ENCODE measurements around the gene ACOXL.
"Not testable (repeated sequence)": the region's sequence is repeated elsewhere in the genome, so short reads cannot be mapped to it uniquely, and the experiment has no call there.

The ACOXL gene

DNA sequence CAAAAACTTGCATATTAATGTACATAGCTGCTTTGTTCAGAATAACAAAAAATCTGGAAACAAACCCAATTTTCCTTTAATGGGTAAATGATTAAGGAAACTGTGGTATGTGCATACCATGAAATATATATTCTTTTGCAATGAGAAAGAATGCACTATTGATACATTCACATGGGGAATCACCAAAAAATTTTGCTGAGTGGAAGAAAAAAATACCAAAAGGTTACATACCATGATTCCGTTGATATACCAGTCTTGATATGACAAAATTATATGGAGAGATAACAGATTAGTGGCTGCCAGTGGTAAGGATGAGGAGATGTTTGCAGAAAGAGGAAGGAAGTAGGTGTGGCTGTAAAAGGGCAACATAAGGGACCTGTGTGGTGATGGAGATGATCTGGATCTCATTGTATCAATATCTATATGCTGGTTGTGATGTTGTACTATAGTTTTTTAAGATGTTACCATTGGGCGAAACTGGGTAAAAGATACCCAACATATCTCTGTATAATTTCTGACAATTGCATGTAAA, 333.8 kb downstream of the ACOXL start:
- no peak for DNase-seq (ENCODE audit: low read depth)

DNA sequence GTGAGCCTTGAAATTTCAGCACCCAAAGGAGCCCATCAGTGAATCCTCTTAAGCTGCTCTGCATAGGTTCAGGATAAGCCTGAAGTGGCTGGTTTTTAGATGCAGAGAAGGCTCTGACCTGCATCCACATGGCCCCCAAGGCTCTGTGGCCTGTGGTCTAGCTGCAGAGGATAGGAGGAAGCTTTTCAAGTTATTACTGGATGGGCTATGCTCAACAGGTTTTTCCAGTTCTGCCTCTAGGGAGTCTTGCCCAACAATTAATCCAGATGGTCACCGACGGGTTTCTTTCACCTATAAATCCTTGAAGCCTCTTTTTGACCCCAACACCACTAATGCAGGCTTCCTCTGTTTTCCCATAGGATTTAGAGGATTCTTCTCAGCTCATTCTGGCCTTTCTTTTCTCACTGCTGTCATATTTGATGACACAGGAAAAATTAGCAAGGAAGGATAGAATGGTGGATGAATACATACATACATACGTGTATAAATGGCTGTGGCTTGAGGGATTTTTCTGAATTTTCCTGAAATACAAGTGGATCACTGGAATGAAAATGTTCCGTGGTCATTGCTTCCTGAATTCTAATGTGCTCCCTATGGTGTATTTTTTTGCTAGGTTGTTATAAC, 336.2 kb downstream of the ACOXL start:
- DNase-seq (ENCODE audit: low read depth) = no peak

DNA sequence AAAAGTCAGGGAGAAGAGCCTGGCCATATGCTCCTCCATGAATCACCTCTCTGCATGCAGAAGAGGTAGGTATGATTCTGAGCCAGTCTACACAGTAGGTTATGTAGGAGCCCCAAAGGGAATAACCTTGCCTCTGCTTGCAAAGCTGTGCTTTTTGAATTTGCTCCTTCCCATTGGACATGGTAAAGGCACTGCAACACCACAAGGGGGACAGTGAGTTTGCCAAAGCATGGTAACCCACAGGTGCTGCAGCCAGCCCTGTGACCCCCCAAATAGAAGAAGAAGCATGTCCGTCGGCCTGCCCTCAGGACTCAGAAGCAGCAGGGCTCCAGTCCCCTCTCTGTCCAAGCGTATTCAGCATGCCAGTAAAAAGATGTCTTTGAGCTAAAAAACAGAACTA, 337.3 kb downstream of the ACOXL start:
- DNase-seq (ENCODE audit: low read depth) = no peak

DNA sequence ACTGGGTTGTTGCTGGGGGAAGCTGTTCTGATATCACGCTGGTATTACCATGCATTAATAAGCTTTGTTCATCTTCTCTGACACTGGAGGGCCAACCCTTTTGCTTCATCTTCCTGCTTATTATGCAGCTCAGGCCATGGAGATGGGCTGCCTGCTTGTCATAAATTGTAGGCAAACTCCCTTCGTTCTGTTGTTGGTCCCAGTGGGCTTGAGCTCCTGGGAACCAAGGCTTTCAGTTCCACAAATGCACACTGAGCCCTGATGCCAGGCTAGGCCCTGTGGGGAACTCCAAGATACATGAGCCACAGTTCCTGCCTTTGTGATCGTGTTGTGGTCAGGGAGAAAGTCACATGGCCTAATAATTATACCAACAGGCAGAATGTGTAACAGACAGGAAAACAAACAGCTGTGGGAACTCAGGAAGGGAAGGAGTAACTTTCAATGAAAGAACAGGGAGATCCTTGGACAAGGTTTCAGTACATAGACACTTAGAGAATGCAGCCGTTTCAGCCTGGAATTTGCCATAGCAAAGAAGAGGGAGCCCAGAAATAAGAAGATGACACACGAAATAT, 339.3 kb downstream of the ACOXL start:
- DNase-seq (ENCODE audit: low read depth) = no peak

DNA sequence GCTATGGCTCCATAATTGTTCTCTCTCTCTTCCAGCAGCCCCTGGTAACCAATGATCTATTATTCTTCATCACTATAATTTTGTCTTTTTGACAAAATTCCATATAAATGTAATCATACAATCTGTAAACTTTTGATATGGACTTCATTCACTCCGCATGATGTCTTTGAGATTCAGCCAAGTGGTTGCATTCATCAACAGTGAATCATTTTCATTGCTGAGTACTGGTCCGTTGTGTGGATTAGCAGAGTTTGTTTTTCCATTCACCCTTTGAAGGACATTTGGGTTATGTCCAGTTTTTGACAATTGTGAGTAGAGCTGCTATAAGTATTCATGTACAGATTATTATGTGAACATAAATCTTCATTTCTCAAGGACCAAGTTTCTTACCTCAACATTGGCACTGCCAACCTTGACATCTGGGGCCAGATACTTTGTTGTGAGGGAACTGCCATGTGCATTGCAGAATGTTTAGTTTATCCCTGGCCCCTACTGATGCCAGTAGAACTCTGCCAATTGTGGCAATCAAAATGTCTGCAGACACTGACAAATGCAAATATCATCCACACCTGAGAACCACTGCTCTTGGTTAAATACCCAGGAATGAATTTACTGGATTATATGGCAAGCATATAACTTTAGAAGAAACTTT, 340.0 kb downstream of the ACOXL start:
- no peak for DNase-seq (ENCODE audit: low read depth)

DNA sequence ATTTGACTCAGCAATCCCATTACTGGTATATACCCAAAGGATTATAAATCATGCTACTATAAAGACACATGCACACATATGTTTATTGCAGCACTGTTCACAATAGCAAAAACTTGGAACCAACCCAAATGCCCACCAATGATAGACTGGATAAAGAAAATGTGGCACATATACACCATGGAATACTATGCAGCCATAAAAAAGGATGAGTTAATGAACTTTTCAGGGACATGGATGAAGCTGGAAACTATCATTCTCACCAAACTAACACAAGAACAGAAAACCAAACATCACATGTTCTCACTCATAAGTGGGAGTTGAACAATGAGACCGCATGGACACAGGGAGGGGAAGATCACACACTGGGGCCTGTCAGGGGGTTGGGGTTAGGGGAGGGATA, 350.3 kb downstream of the ACOXL start:
- not testable (repeated sequence) for DNase-seq (ENCODE audit: low read depth)

DNA sequence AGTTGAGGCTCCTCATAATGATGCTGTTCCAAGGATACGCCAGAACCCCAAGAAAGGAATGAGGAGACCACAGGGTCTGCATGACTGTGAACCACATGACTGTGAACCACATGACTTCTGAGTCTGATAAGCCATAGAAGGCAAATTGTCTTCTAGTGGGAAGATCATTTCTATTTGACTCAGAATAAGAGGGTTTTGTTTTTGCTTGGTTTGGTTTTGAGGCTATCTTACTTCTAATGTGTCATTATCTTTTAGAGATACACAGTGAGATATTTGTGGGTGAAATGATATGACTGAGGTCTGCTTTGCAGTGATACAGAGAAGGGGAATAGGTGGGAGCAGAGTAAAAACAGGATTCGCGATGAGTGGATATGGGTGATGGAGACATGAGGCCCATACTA, 359.4 kb downstream of the ACOXL start:
- DNase-seq (ENCODE audit: low read depth) = no peak

DNA sequence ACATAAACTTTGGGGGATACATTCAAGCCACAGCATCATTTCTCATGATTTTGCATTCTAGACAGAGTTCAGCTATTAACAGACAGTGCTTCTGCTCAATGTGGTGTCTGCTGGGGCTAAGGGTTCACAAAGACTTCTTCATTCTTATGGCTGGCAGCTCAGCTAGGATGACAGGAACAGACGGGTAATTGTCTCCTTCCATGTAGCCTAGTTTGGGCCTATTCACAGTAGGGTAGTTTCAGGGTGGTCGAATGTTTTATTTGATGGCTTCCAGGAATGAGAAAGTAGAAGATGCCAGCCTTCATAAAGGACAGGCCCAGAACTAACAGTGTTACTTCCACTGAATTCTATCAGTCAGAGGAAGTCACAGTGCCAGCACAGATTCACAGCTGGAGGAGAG, 362.3 kb downstream of the ACOXL start:
- DNase-seq (ENCODE audit: low read depth) = no peak

DNA sequence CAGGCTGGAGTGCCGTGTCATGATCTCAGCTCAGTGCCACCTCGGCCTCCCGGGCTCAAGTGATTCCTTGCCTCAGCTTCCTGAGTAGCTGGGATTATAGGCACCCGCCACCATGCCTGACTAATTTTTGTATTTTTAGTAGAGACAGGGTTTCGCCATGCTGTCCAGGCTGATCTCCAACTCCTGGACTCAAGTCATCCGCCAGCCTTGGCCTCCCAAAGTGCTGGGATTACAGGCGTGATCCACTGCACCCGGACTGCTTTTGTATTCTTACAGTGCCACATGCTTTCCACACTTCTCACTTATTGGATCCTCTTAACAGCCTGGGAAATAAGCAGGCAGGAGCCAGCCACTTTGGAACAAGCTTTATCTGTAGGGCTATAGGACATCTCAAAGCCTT, 363.1 kb downstream of the ACOXL start:
- no peak for DNase-seq (ENCODE audit: low read depth)

DNA sequence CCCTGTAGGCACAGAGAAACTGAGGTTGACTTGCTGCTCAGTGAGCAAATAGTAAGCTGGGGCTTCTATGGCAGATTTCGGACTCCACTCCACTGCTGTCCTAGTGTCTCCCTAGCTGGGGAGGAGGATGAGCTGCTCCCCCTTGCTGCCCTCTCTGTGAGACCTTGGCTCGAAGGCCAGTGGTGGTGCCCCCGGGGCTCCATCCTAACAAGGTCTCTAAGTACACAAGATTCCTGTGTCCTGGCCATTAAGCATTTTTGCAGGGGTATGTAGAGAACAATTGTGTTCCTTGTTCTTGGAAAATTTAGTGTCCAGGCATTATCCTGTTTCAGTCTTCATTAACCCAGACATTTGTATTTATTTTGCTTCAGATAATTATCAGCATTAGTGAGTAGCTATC, 367.0 kb downstream of the ACOXL start:
- no peak for DNase-seq (ENCODE audit: low read depth)

DNA sequence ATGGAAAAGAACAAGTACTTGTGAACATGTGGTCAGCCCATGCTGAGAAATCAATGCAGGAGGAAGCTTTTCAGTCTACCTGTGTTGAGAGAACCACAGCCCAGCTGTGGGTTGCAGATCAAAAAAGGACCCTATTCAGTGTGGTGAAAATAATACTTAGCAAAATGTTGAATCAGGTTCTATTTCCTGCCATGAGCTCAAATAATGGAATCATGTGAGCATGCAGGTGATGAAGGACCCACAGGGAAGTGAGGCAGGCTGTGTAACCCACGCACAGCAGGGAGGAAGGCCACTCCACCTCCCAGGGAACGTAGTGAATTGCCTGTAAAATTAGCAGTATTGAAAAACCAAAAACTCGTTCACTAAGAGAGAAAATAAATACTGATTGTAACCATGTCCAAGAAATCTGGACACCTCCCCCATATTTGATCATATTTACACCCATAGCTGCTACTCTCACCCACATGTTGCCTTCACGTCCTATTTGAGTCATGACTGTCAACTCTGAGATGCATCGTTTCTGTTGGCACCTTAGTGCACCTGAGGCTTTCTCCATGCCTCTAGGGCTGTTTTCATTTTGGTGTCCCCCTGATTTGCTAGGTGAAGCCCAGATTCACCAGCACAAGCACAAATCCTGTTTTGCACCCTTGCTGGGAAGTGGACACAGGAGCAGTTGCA, 367.9 kb downstream of the ACOXL start:
- no peak for DNase-seq (ENCODE audit: low read depth)

DNA sequence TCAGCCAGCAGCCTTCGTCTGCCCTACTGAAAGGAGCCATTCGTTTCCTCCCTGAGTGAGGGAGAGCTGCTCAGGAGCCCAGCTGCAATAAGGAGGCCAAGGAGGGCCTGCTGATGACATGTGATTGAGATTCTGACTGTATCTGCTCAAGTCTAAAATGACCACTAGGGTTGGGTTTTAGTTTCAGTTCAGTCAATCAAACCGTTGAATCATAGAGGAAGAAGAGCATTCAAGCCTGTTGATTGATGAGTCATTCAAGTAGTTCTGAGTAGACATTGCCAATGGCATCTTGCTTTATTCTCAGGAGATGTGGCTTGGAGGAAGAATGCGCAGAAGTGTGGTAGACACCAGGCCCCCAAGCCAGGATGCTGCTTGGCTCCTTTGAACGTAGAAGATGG, 368.4 kb downstream of the ACOXL start:
- no peak for DNase-seq (ENCODE audit: low read depth)

DNA sequence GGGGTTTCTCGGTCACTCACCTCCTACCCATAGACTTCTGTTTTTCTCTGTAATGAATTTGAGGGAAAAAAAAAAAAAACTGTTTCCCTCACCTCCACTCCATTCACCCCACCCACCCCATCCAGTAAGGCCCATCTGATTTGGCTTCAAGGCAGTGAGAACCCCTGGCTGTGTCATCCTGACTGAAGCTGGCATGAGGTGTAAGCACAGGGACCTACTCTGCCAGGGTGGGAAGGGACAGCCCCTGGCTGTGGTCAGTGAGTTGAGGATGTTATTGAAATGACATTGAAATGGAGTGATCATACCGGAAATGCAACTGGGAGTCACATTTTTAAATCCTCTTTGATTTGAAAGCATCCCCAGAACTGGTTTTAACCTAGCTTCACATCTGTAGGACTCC, 369.2 kb downstream of the ACOXL start:
- DNase-seq (ENCODE audit: low read depth) = no peak

DNA sequence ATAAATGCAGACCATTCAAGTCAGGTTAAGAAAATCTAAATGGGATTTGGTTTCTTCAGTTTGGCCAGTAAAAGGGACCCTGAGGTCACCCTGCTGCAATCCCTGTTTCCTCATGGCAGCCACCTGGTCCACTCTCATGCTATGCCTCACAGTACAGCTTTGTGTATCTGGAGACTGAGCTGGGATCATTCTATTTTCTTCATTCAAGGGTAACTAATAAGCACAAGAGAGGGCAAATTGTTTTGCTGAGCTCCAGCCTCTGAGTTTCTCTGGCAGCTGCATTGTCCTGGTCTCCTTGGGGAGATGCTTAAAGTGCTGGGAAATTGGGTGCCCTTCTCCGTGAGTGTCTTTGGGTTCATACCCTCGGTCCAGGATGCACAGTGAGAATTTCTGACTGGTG, 369.8 kb downstream of the ACOXL start:
- DNase-seq (ENCODE audit: low read depth) = no peak

DNA sequence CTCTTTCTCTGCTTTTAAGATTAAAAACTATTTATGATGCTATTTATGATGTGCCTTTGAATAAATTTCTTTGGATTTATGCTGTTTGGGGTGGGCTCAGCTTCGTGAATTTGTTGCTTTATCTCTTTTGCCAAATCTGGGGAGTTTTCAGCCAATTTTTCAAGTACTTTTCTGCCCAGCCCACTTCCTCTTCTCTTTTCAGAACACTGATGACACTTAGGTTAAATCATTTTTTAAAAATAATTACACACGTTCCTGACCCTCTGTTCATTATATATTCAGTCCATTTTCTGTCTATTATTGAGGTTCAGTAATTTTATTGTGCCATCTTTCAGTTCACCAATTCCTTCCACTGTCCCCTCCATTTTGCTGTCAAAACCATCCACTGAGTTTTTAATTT, 373.6 kb downstream of the ACOXL start:
- no peak for DNase-seq (ENCODE audit: low read depth)

DNA sequence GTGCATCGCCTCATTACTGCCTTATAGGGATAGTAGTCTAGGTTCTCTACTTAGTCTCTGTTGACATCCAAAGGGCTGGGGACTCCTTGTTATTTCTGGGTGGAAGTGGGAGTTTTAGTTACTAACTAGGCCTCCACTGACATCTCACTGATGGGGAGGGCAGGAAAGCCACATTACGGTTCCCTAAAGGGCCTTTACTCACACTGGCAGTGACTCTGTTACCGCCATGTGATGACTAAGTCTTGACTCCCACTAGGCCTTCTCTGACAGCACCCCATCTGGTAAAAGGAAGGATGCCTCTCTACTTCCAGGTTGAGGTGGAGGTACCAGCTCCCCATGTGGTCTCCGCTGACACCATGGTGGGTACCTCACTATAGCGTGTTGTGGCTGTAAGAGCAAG, 374.3 kb downstream of the ACOXL start:
- no peak for DNase-seq (ENCODE audit: low read depth)

DNA sequence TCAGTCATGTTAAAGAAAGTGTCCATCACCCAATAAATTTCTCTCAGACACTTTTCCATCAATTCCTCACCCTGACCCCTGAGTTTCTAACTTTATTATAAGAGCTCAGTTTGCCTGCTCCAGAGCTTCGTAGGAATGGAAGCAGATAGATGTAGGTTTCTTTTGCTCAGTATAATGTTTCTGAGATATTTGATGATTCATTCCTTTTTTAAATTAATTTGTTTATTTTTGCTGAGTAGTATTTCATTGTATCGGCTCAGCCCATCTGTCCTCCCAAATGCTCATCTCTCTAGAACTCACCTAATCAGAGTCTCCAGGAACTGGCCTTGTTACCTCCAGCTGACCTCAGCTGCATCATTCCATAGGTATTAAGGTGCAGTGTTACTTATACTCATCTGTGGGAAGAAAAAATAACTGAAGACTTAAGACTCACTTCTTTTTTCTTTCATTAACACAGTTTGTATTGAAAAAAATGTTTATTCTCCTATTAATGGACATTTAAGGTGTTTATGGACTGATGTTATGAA, 376.4 kb downstream of the ACOXL start:
- DNase-seq (ENCODE audit: low read depth) = no peak

DNA sequence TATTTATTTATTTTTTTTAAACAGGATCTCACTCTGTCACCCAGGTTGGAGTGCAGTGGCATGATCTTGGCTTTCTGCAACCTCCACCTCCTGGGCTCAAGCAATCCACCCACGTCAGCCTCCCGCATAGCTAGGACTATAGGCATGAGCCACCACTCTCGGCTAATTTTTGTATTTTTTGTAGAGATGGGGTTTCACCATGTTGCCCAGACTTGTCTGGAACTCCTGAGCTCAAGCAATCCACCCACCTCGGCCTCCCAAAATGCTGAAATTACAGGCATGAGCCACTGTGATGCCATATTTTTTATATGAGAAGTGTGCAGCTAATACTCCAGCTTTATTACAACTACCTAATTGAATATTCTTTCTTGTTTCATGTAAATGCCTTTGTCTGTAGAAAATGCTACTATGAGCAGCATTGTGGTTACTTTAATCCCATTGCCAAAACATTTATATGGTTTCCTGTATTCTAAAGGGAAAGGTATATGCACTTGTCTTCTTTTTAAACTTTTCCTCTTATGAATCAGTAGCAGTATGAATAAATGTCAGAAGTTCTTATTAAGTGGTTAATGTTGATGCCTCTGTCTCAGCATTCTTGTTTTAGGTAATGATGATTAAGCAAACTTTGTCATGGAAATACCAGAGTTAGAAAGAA, 378.9 kb downstream of the ACOXL start:
- no peak for DNase-seq (ENCODE audit: low read depth)

DNA sequence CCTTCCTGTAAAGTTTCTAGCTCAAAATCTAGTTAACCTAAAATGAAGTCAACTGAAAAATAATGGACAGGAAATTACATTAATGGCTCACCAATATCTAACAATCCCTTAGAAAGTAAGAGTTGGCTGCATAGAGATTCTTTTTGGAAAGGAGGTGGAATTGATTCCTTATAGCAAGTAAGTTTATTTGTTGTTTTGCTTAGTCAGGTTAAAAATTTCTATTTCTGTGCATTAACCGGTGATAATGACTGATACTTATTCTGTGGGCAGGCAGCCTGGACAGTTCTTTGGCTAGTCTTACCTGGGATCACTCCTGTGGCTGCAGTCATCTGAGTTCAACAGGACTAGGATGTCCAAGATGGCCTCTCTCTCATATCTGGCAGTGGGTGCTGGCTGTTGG, 381.5 kb downstream of the ACOXL start:
- no peak for DNase-seq (ENCODE audit: low read depth)

DNA sequence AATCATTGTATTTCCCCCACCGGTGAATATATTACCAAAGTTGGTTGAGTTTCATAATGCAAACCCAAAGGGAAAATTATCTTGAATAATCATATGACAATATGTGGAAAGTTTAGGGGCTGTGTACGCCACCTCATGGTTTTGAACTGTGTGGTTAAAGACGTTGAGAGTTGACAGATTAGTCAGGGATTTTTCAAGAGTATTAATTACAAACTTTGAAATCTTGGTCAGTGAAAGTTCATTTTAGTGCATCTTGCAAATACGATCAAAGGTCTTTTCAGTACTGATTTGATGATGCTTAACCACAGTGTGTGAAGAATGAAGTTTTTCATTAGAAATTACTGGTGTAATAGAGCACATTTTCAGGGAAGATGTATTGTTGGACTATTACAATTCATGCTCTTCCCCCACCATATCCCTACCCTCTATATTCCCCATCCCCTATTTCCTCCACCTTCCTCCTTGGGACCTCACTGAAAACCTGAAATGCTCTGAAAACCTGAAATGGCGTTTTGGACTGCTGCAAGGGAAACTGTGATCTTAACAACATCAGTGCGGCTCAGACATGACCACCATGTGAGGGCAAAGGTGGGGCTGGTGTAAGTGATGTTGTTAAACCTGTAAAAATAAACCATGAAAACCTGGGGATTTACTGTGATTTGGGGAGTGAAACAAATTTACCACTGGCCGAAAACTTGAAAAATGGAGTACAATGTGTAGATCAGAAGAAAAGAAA, 383.8 kb downstream of the ACOXL start:
- DNase-seq (ENCODE audit: low read depth) = no peak

DNA sequence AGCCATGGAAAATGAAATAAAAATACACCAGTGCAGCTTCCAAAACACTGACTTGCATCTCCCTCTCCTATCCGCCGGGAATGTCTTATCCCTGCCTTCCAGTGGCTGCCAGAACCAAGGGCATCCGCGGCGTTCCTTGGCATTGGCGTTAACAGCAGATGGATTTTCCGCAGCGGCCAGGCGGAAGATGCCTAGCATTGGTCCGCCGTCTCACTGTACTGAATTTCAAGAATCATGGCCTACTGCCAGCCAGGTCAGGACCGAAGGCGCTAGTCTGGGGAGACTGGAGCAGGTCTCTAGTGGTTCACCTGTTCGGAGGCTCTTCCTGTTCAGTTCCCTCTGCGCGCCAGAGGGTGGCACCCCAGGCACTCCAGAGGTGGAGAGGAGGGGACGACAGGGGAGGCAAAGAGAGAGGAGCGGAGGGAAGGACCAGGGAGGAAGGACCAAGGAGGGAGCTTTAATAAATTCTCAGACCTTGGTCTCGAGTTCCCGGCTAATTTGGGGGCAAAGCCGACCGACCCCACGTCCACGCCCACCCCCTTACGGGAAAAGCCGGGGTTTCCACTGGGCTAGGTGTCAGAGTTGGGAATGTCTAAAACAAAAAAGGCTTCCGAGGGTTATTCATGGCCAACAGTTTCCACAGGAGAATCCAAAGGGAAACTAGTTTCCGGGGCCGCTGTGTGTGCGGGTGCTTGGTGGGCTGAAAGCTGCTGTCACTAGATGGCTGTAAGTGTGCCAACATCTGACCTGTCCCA, 384.6 kb downstream of the ACOXL start:
- no peak for DNase-seq (ENCODE audit: low read depth)
